Left ventricle myocardium superior (tissue), 1 donor: ENCODE results near the gene UBAP2L. TPM values are rescaled to one million over a fixed set of nuclear protein-coding genes. Genes with fewer than 3 reads are reported as not detected.
"Not testable (repeated sequence)": the region's sequence is repeated elsewhere in the genome, so short reads cannot be mapped to it uniquely, and the experiment has no call there.

Experiments
- ATAC-seq: fragments of 200-7000 bp; cut with Tn5 transposase; one replicate; pipeline ENCODE4 v1.9.1; 2020; ENCODE audit warnings: mild to moderate bottlenecking, moderate library complexity
- DNase-seq: peaks from one replicate; pipeline ENCODE4 v3.0.0-alpha.2; 2020
- intact Hi-C: fragments of 100-400 bp; cut with micrococcal nuclease; formaldehyde crosslinking; loops from one replicate; pipeline ENCODE4 v1.11.0; 2022
- total RNA-seq: library from RNA; stranded (reverse); fragmentation: NEBNext Ultra II Directional; extraction: Animal tissue kit (Norgen Biotek cat#: 25700); gene quantifications from one replicate; pipeline ENCODE4 v1.2.1, GENCODE V29; 2021
- donor health status: DM: no; HTN: yes; CAD: no; lungs with severe emphysema.

The UBAP2L gene
- total RNA-seq, 1 donor from 2014 or later, result 95.6 TPM

DNA sequence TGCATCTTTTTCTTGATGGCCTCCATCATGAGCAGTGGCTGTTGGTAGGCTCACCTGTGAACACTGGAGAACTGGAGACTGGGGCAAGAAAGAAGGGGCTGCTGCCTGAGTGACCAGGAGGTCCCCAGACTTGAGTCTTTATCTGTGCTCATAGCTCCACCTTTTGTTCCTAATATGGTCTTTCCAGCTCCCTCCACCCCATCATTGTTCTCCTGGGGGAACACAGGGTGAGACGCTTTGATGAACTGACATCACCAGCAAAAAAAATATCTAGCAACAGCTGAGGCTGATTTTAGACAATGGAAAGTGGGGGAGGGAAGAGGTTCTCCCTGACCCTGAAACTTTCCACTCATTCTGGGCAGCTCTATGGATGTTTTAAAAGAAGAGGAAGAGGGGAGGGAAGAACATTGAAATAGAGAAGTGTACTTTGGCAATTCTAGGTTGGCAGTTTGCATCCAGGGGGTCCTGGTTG lies 28.7 kb upstream of the UBAP2L start, which contains the start of gene TPM3:
TPM3 (minus strand) TSS at position 111 of the 472 bp plus-strand sequence; CDS start at position 29, 82 bp downstream.
- DNase-seq (no peak), ATAC-seq (peak; percentile 43)
- intact Hi-C loops, result no loop called here

DNA sequence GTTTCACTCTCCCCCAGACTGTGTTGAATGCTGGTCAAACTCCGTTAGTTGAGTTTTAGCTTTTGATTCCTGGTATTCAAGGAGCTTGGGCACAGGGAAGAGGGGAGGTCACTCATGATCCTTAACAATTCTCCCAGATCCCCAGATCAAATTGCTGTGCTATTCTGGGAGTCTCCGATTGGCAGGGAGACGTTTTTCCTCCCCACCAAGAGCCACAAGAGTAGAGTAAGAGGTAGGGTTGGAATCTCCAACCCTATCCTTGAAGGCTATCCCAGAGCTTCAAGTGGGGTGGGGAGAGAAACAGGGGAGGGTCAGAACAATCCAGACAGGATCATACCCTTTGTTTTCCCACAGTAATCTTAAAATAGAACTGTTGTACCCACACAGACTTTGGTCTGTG lies 28.3 kb upstream of the UBAP2L start:
- intact Hi-C loops, result no loop called here
- no peak for ATAC-seq
- no peak for DNase-seq

DNA sequence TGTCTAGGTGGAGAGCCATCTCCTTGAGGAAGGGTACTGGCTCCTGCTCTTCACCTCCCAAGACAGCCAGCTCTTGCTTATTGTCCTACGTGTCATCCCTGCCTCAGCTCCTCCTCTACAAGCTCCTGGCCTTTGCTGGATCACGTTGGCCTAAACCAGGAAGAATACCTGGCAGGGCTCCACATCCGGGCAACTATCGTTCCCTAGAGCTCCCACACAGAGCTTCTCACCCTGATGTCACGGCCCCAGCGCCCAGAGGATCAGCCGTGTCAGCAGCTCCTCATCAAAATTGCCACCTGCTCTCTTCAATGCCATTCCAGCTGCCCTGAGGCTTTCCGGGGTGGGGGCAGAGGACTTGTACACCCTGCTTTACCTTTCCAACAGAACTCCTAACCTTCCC lies 26.9 kb upstream of the UBAP2L start:
- DNase-seq, result no peak
- ATAC-seq, result peak; percentile 24
- intact Hi-C loops, result no loop called here

DNA sequence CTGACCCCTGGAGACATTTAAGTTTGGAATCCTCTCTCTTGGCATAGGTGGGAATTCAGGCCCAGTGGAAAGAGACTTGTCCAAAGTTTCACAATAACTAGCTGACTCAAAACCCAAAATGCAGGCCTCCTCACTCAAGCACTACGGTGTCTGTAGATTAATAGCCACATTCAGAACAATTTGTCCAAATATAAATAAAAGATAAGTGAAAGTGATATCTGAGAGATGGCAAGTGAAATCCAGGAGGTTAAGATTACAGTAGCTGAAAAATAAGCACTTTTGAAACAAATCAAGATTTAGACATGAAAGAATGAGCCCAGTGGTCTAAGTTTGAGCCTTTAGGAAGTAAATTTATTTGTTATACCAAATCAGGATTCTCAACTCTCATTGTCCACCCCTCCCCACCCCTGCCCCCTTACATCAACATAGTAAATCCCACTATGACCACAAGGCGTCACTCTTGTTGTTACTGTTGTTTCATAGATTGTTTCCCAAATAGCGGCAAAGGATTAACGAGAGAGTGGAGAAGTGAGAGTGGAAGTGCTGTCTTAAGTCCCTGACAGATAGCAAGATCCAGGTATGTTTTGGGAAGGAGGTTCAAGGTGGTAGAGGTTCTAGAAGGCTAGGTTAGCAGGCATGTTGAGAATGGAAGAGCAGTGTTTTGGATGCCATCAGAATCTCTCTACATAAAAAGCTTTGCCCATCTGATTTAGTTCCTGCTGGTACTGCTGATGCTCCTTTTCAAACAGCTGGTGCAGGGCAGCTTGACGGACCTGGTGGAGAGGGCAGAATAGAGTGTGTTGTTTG lies 21.8 kb upstream of the UBAP2L start:
- peak; percentile 78 for ATAC-seq
- no peak for DNase-seq
- intact Hi-C loops, result no loop called here

DNA sequence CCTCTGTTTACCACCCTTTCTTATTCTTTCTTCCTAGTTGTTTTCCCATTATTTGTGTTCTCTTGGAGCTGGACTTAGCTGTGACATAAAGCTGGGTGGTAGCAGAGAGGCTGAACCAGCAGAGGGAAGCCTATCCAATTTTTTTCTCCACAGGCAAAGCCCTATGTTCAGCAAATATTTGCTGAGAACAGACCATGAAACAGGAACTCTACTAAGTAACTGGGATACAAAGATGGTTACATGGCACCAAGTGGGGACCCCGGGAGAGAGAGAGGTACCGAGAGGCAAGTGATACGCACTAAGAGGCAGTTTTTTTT lies 21.2 kb upstream of the UBAP2L start:
- DNase-seq (no peak), ATAC-seq (peak; percentile 29)
- intact Hi-C loops, result no loop called here

DNA sequence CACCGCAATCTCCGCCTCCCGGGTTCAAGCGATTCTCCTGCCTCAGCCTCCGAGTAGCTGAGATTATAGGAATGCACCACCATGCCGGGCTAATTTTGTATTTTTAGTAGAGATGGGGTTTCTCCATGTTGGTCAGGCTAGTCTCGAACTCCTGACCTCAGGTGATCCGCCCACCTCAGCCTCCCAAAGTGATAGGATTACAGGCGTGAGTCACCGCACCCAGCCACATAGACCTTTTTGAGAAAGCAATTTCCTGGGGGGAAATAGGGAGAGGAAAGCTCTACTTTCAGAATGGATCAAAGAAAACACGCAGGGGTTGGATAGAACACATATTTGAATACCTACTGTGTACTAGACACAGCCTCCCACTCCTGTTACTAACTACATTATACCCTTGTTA lies 15.0 kb upstream of the UBAP2L start:
- intact Hi-C loops, ATAC-seq, DNase-seq: not testable (repeated sequence)

DNA sequence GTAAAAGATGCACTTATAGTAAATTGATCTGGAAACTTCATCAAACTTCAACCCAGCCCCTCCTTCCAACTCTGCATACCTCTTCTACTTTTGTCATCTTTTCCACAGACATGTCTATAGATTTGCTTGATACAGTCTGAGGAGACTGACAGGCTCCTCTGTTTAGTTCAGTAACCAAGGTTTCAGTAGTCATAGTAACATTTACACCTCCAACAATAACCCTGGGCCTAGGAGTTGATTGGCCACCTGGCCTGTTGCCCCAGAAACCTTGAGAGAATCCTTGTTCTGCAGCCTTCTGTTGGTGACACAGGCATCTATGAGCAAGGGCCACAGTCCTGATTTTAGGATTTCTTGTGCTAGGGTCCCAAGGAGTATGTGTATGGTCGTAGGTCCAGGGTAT lies 14.6 kb upstream of the UBAP2L start, which contains the start of gene CFAP141:
CFAP141 (minus strand) TSS at position 138 of the 400 bp plus-strand sequence; CDS start at position 112, 26 bp downstream.
- no peak for DNase-seq
- intact Hi-C loops, result no loop called here
- ATAC-seq, result peak; percentile 20

DNA sequence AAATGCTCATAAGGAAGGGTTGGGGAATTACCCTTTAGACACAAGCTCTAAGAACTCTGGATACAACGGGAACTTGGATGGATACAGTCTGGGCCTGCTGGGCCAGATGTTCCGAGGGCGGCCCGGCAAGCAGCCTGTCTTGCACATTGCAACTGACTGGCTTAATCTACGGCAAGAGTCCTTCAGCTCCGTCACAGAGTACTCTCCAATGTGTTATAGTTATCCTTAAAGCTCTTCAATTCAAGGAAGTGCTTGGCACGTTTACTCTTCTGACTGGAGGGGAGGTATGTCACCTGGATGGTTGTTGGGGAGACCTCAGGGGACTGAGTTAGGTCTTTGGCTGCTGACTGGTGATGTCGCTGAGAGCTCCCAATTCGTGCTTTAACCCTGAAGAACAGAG lies 13.5 kb upstream of the UBAP2L start:
- DNase-seq, result no peak
- intact Hi-C loops, result no loop called here
- ATAC-seq, result no peak

DNA sequence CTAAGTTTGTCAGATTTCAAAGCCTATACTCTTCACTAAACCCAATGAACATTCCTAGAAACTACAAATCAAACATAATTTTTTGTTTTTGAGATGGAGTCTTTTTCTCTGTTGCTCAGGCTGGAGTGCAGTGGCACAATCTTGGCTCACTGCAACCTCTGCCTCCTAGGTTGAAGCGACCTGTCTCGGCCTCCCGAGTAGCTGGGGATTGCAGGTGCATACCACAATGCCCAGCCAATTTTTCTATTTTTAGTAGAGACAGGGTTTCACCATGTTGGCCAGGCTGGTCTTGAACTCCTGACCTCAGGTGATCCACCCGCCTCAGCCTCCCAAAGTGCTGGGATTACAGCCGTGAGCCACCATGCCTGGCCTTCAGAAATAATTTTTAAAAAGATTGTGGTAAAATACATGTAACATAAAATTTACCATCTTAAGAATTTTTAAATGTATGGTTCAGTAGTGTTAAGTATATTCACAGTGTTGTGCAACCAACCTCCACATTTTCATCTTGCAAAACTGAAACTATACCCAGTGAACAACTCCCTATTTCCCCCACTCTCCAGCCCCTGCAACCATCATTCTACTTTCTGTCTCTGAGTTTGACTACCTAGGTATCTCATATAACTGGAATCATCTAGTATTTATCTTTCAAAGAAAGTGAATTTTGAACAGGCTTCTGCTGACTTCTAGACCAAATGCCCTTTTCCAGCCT lies 11.9 kb upstream of the UBAP2L start:
- no peak for DNase-seq
- no peak for ATAC-seq
- intact Hi-C loops, result no loop called here

DNA sequence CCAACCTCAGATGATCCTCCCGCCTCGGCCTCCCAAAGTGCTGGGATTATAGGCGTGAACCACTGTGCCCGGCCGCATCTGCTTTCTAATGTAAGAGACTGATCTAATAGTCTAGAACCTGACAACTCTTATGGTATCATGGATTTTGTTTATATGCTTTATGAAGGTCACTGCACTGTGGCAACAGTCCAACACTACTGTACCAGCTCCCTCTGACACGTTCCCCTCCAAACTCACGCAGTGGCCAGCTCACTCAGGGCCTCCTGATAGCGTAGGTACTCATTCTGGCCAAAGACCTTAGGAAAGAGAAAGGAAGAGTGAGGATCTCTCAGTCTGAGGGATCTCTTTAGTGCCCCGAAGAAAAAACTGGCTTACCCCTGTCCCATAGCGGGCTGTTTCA lies 8.7 kb upstream of the UBAP2L start:
- intact Hi-C loops, result no loop called here
- ATAC-seq (peak; percentile 90), DNase-seq (peak; percentile 61)

DNA sequence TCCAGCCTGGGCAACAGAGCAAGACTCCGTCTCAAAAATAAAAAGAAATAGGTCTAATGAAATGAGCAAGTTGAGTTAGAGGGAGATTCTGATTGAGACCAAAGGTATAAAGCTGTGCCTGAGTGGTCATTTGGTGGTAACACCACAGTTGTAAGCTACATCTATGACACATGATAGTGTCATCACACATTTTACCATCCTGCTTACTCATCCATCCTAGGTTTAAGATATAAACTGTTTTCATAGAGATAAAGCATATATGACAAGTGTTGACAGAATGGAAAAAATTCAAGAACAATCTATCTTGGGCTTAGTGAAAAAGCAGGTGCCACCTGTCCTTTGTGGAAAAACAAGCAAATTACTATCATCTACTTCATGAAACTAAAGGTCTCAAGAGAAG lies 7.5 kb upstream of the UBAP2L start:
- no peak for DNase-seq
- intact Hi-C loops, result no loop called here
- no peak for ATAC-seq

DNA sequence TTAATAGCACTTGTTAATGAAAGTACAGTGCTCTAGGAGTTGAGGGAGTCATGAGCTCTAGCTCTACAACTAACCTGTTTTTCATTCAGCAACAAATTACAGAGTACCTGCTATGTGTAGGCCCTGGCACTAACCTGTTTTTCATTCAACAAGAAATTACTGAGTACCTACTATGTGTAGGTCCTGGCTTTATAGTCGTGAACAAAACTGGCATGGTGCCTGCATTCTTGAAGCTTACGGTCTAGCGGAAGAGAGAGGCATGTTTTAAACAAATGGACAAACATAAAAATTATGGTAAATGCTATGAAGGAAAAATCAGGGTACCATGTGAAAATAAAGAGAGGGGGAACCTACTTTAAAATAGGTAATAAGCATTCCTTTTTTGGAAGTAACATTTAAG lies 2.2 kb upstream of the UBAP2L start:
- DNase-seq, result no peak
- intact Hi-C loops, result no loop called here
- ATAC-seq, result no peak

DNA sequence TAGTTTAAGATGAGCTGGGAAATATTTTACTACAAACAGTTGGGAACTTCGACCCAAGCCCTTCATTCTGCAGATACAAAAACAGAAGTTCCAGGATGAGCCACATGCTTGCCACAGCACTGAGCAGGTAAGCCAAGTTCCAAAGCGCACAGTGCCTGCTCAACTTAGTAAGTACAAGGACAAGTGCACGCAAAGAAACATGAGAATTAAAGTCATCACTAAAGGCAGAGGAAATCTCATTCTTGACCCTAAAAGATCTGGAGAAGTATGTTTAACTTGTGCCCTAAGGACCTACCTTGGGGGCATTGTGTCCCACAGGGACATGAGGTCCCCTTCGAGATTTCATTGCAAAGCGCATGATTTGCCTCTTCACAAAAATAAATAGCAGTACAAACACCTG lies 1.2 kb upstream of the UBAP2L start:
- ATAC-seq, result no peak
- intact Hi-C loops, result no loop called here

DNA sequence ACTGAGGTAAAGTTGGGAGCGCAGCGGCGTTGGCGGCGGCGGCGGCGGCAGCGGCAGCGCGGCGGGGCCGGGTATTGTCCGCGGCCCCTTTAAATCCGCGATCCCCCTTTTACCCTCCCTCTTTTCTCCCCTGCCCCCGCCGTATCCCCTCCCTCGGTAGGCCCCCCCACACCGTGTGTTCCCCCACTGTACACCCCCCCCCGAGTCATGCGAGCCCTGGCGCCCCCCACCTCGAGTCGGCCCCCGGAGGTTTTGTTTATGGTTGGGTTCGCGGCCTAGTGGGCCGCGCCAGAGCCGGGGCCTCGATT lies 169 bp downstream of the UBAP2L start:
- no peak for DNase-seq
- intact Hi-C loops, result no loop called here
- no peak for ATAC-seq

More for the DNA sequence above, 1.2 kb upstream of the UBAP2L start:
- DNase-seq, result no peak

DNA sequence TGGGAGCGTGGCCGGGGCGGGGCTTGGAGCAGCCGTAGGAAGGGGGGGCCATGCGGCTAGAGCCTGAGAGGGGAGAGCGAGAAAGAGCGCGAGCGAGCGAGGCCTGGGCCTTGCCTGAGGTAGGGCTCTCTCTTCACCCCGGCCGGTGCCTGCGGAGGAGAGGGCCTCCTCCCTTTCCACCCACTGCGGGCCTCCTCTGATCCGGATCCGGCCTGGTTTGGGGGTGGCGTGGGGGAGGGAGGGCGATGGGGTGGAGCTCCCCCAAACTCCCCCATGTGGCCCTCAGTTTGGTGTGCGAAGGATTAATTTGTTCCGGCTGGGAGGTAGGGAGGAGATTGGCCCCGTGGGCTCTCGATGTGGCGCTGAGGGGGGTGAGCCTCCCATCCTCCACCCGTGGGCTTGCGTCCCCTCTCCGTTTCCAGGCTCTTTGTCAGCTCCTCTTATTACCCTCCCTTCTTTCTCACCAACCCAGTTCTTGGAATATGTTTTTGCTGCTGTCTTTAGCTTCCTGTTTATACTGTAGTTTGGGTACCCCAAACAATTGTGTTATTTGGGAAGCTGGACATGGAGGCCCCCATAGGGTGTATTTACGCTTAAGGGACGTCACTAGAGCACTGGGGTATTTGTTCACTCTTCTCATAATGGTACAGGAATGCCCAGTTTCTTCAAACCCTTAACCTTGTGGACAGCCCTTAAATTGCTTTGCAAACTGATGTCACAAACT lies 685 bp downstream of the UBAP2L start:
- intact Hi-C loops, result no loop called here
- DNase-seq (peak; percentile 78), ATAC-seq (peak; percentile 52)

DNA sequence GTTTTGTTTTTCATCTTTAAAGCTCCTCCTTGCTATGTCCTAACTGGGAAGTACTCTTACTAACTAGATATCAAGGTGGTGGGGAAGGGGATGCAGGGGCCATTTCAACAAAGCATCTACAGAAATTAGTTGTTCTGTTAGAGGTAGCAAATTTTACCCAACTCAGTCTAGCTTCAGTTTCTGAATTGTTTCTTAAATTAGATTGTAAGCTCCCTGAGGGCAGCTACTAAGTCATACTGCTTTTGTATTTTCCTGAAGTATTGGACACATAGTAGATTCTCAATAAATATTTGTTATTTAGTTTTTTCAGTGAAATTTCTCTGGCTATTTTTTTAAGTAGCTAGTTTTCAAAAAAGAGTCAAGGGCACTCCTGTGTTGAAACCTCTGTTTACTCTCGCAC lies 1.8 kb downstream of the UBAP2L start:
- DNase-seq (no peak), ATAC-seq (no peak)
- intact Hi-C loops, result no loop called here

DNA sequence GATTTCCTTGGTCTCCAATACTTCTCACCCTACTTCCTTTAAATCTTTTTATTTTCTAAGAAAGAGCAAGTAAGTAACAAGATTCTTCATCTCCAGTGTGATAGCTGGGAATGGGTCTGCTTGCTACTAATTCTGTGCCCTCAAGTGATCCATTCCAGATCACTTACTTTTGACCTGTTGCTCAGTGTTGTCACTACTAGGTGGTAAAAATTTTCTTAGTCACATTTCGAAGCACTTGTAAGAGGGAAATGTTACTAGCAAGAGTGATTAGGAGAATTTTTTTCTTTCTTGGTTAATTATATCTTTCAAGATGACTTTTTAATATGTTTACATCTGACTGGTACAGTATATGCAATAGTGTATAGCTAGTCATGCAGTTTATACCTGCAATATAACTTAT lies 2.2 kb downstream of the UBAP2L start:
- intact Hi-C loops, result no loop called here
- ATAC-seq (no peak), DNase-seq (no peak)

DNA sequence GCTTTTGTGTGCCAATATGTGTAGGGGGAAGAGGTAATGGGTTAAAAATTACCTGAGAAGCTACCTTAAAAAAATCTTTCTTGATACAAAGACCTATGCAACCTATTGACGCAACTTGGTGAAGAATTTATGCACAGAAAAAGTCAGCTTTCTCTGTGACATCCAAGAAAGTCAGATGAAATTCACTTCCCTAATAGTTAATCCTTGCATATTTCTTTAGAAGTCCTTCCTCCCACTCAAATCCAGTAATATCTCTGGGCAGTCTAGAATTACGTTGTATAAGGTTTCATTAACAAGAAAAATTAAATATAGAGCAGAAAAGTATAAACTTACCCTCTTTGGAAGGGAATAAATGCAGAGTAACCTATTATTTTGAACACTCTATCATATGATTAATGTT lies 2.9 kb downstream of the UBAP2L start:
- intact Hi-C loops, result no loop called here
- DNase-seq, result no peak
- ATAC-seq, result no peak

DNA sequence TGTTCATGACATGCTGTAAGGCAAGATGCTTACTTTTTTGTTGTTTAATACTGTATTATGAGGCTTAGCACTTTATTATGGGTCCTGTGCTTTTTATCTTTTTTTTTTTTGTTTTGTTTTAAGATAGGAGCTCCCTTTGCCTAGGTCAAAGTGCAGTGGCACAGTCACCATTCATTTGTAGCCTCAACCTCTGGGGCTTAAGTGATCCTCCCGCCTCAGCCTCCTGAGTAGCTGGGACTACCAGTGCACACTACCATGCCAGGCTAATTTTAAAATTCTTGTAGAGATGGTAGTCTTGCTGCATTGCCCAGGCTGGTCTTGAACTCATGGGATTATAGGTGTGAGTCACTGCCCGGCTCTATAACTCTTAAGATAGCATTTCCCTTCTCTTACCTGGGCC lies 4.6 kb downstream of the UBAP2L start:
- ATAC-seq, result no peak
- no peak for DNase-seq
- intact Hi-C loops, result no loop called here

DNA sequence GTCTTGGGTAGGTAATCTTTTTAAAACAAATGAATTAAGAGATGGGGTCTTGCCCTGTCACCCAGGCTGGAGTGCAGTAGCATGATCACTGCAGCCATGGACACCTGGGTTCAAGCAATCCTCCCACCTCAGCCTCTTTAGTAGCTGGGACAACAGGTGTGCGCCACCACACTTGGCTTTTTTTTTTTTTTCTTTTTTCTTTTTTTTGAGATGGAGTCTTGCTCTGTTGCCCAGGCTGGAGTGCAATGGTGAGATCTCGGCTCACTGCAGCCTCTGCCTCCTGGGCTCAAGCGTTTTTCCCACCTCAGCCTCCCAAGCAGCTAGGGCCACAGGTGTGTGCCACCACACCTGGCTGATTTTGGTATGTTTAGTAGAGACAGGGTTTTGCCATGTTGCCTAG lies 10.4 kb downstream of the UBAP2L start:
- ATAC-seq, intact Hi-C loops, DNase-seq: not testable (repeated sequence)
